ENCODE results near the gene RRH.
"Not testable (repeated sequence)": the region's sequence is repeated elsewhere in the genome, so short reads cannot be mapped to it uniquely, and the experiment has no call there.

Gene RRH

GRCh38 chr4:109827672-109828071 lies at the start of gene RRH:
Gene RRH (plus strand): TSS chr4:109827972. CDS start chr4:109828028, 56 bp downstream.
- DNase-seq: no peak

- not testable (repeated sequence) for DNase-seq
These were observed 45.7 kb upstream of the RRH start for GRCh38 chr4:109782092-109782491.

GRCh38 chr4:109786846-109787245 lies 40.9 kb upstream of the RRH start:
- DNase-seq: no peak

- no peak for DNase-seq
These were observed 40.0 kb upstream of the RRH start for GRCh38 chr4:109787807-109788206.

- no peak for DNase-seq
These were observed 32.7 kb upstream of the RRH start for GRCh38 chr4:109795059-109795458.

GRCh38 chr4:109798866-109799265 lies 28.9 kb upstream of the RRH start:
- DNase-seq: no peak

- DNase-seq: no peak
These were observed 26.5 kb upstream of the RRH start for GRCh38 chr4:109801099-109801789.

- no peak for DNase-seq
These were observed 25.9 kb upstream of the RRH start, which contains the start of gene CFI for GRCh38 chr4:109801895-109802319. Gene CFI (minus strand): TSS chr4:109801999. CDS start chr4:109801971, 28 bp downstream.

- DNase-seq: peak; percentile 9
These were observed 23.7 kb upstream of the RRH start for GRCh38 chr4:109803924-109804571.

GRCh38 chr4:109809655-109810054 lies 18.1 kb upstream of the RRH start:
- no peak for DNase-seq

GRCh38 chr4:109810552-109811387 lies 17.0 kb upstream of the RRH start:
- no peak for DNase-seq

- DNase-seq: no peak
These were observed 16.1 kb upstream of the RRH start for GRCh38 chr4:109811707-109812106.

- peak; percentile 90 for DNase-seq
These were observed 12.4 kb upstream of the RRH start, which contains the start of gene GAR1 for GRCh38 chr4:109815151-109816081. Gene GAR1 (plus strand): TSS chr4:109815762. CDS start chr4:109816165, 403 bp downstream.

- peak; percentile 46 for DNase-seq
These were observed 11.7 kb upstream of the RRH start for GRCh38 chr4:109816082-109816442.

GRCh38 chr4:109816894-109817293 lies 10.9 kb upstream of the RRH start:
- peak; percentile 10 for DNase-seq

- no peak for DNase-seq
These were observed 9.5 kb upstream of the RRH start for GRCh38 chr4:109818268-109818667.

- no peak for DNase-seq
These were observed 7.2 kb upstream of the RRH start for GRCh38 chr4:109820563-109820962.

GRCh38 chr4:109821185-109821584 lies 6.6 kb upstream of the RRH start:
- no peak for DNase-seq

GRCh38 chr4:109826719-109827118 lies 1.1 kb upstream of the RRH start:
- no peak for DNase-seq

GRCh38 chr4:109833756-109834155 lies 6.0 kb downstream of the RRH start:
- no peak for DNase-seq

- DNase-seq: no peak
These were observed 9.2 kb downstream of the RRH start for GRCh38 chr4:109836985-109837384.

GRCh38 chr4:109846395-109847098 lies 18.8 kb downstream of the RRH start:
- DNase-seq: no peak

All from stimulated activated CD4-positive, alpha-beta T cell treated with anti-CD3 and anti-CD28 coated beads, Interleukin-4, amount 100 ng/mL, for 24 hours (primary cell).